SJSA1 (cell line): ENCODE measurements around the gene UBTF. TPM values are rescaled to one million over a fixed set of nuclear protein-coding genes. Genes with fewer than 3 reads are reported as not detected.

Source experiments
- DNase-seq, 2 experiments: peaks; one replicate each; pipeline ENCODE4 v3.0.0-alpha.2; 2015 to 2020; ENCODE audit warnings: low spot score in 2 of 2, low read depth in 1 of 2
- H3K27ac ChIP-seq: fragments of 250-450 bp; sonication (Bioruptor Pico); 2 replicates; pipeline ENCODE4 v1.5.1; 2020; ENCODE audit warnings: mild to moderate bottlenecking, moderate library complexity
- H3K27me3 ChIP-seq: fragments of 250-450 bp; sonication (Bioruptor Pico); replicated peaks from 2 replicates; pipeline ENCODE4 v1.5.1; 2020; ENCODE audit warnings: mild to moderate bottlenecking, moderate library complexity
- H3K36me3 ChIP-seq: fragments of 250-450 bp; sonication (Bioruptor Pico); 2 replicates; pipeline ENCODE4 v1.5.1; 2020; ENCODE audit warnings: mild to moderate bottlenecking
- H3K4me1 ChIP-seq: fragments of 250-450 bp; sonication (Bioruptor Pico); replicated peaks from 2 replicates; pipeline ENCODE4 v1.6.1; 2021; ENCODE audit warnings: mild to moderate bottlenecking
- H3K4me3 ChIP-seq: fragments of 250-450 bp; sonication (Bioruptor Pico); 2 replicates; pipeline ENCODE4 v1.5.1; 2020; ENCODE audit warnings: mild to moderate bottlenecking
- H3K9me3 ChIP-seq: fragments of 250-450 bp; sonication (Bioruptor Pico); replicated peaks from 2 replicates; pipeline ENCODE4 v1.5.1; 2020; ENCODE audit warnings: mild to moderate bottlenecking
- total RNA-seq: library from RNA; depleted of rRNA; stranded (reverse); fragments of >200 nt; shearing (Covaris generic); gene quantifications from 2 replicates; pipeline ENCODE4 v1.2.3, GENCODE V29; 2014; rRNA removed

Gene UBTF
- total RNA-seq, 1 experiment from 2014 or later = 80.0 TPM

DNA sequence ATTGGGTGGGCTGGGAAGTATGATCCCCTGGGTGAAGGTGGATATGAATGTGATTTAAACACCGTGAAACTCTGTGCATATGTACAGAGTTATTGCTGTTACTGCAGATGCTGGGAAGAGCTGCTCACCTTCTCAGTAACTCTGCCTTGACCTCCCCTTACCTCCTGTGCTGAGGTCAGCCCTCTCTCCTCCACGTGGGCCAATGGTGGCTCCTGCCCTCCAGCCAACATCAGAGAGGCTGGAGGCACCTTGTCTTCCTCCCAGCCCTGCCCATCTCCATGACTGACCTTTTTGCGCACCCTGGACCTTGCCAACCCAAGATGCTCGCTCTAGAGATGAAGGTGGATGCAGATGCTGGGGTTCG, 49.4 kb downstream of the UBTF start:
- Histone ChIP-seq H3K4me3 (no peak overlapping the region), H3K4me1 (peaks cover 17% of the 10 kb centered on the region), H3K27ac (no peak overlapping the region), H3K36me3 (peaks cover 8% of the 10 kb centered on the region; the same call in 1 of the 2 replicates), H3K9me3 (no peaks in the 10 kb centered on the region; the same call in 1 of the 2 replicates), H3K27me3 (no peaks in the 10 kb centered on the region)
- DNase-seq = no peak

DNA sequence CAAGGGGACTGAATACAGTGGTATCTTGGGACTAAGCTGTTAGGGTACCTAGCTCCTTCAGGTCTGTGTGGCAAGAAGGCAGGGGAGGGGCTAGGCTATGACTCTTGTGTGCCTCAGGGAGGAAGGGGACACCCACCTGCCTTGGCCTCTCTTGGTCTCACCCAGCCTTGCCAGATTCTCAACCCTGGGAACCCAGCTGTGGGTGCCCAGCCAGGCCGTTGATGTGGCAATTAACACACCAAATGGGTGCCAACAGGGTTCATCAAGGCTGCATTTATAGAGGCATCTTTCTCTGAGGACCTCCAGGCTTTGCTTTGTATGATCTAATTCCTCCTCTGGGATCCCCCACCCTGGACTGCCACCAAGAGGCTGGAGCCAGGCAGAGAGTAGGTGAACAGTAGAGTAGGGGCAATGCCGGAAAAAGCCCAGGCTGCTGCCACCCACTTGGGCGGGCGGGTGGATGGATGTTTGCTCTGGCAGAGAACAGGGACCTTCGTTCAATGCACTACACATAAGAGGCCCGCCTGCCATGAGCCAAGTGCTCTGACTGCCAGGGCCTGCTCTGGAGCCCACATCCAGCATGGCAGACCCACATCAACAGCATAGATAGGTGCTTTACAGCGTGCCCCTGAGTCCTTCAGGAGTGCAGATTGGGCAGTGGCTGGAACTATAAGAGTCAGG, 52.2 kb downstream of the UBTF start:
- no peaks in the 10 kb centered on the region for H3K27me3 ChIP-seq
- peaks cover 17% of the 10 kb centered on the region for H3K4me1 ChIP-seq
- peaks cover 6% of the 10 kb centered on the region; the same call in 1 of the 2 replicates for H3K36me3 ChIP-seq
- H3K27ac ChIP-seq = no peak overlapping the region
- no peak for DNase-seq
- no peaks in the 10 kb centered on the region; the same call in 1 of the 2 replicates for H3K9me3 ChIP-seq
- H3K4me3 ChIP-seq = no peak overlapping the region

DNA sequence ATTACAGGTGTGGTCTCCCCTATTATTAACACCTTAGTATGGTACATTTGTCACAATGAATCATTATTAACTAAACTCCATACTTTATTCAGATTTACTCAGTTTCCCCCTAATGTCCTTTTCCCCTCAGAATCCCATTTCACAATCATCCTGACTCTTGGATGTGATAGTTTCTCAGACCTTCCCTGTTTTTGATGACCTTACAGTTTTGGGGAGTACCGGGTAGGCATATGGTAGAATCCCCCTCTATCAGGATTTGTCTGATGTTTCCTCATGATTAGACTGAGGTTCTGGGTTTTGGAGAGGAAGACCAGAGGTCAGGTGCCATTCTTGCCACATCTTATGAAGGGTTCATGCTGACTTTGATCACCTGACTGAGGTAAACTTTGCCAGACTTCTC, 55.0 kb downstream of the UBTF start:
- no peak for DNase-seq
- Histone ChIP-seq H3K4me3 (no peak overlapping the region), H3K27ac (no peak overlapping the region), H3K9me3 (no peaks in the 10 kb centered on the region), H3K4me1 (peaks cover 8% of the 10 kb centered on the region), H3K36me3 (peaks cover 32% of the 10 kb centered on the region), H3K27me3 (no peaks in the 10 kb centered on the region)

DNA sequence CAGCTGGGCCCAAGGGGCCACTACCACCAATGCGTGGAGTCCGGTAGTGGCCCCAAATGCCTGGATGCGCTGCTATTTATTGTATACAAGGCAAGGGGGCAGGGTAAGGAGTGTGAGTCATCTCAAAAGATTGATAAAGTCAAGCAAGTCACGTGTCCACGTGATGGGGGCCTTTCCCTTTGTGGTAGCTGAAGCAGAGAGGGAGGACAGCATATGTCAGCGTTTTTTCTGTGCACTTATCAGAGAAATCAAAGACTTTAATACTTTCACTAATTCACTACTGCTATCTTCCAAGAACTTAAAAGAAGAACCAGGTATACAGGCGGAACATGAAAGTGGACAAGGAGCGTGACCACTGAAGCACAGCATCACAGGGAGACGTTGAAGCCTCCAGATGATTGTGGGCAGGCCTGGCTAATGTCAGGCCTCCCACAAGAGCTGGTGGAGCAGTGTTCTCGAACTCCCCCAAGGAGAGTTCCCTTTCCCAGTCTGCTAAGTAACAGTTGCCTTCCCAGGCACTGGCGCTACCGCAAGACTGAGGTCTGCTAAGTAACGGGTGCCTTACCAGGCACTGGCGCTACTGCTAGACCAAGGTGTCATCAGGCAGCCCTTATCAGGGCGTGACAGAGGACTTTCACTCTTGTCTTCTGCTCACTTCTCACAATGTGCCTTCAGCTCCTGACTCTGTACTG, 59.8 kb downstream of the UBTF start:
- DNase-seq = peak in 1 of 2 experiments; percentile 31
- Histone ChIP-seq H3K36me3 (peaks cover 76% of the 10 kb centered on the region), H3K27me3 (no peaks in the 10 kb centered on the region), H3K9me3 (no peaks in the 10 kb centered on the region), H3K4me3 (no peak overlapping the region), H3K27ac (no peak overlapping the region), H3K4me1 (peaks cover 7% of the 10 kb centered on the region)

DNA sequence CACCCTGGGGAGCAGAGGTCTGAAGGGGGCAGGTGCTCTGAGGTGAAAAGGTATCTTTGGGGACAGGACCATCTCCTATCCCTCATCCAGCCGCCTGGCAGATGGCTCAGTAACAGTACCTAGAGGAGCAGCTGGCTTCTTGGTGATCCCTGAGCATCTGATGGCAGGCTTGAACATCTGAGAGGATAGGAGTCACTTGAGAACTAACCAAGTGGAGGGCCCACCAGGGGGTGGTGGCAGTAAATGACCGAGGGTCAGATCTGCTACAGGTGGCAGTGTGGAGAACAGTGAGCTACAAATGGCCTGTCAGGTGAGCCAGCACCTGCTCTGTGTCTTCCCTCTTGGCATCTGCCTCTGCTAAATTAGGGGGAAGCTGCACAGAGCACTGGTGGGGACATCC, 64.0 kb downstream of the UBTF start:
- Histone ChIP-seq H3K4me3 (no peak overlapping the region), H3K27me3 (no peaks in the 10 kb centered on the region), H3K36me3 (peaks cover 93% of the 10 kb centered on the region), H3K9me3 (no peaks in the 10 kb centered on the region), H3K27ac (no peak overlapping the region), H3K4me1 (peaks cover 7% of the 10 kb centered on the region)
- DNase-seq = no peak

Other genes with a start within 250 kb of the UBTF start
- 2.8 and 3.3 TPM in 2 replicates for gene NAGS, start 215.1 kb downstream of the UBTF start, total RNA-seq
- gene TMEM101, start 204.7 kb downstream of the UBTF start, total RNA-seq = 77.4 and 78.7 TPM in 2 replicates
- gene LSM12, start 153.0 kb downstream of the UBTF start, total RNA-seq = 44.0 and 69.7 TPM in 2 replicates
- 24.4 and 36.2 TPM in 2 replicates for gene G6PC3, start 148.9 kb downstream of the UBTF start, total RNA-seq
- 143 and 298 TPM in 2 replicates for gene HDAC5, start 96.0 kb downstream of the UBTF start, total RNA-seq
- gene HROB, start 77.7 kb downstream of the UBTF start, total RNA-seq = 10.1 and 10.2 TPM in 2 replicates
- gene ASB16, start 49.0 kb downstream of the UBTF start, total RNA-seq = not detected in 2 replicates
- 22.6 and 42.6 TPM in 2 replicates for gene TMUB2, start 32.7 kb downstream of the UBTF start, total RNA-seq
- 62.6 and 67.4 TPM in 2 replicates for gene ATXN7L3, start 19.8 kb downstream of the UBTF start, total RNA-seq
- not detected in 2 replicates for gene SLC4A1, start 48.5 kb upstream of the UBTF start, total RNA-seq
- not detected in 2 replicates for gene RUNDC3A, start 88.9 kb upstream of the UBTF start, total RNA-seq
- gene SLC25A39, start 105.1 kb upstream of the UBTF start, total RNA-seq = 129 and 159 TPM in 2 replicates
- 190 and 246 TPM in 2 replicates for gene GRN, start 125.6 kb upstream of the UBTF start, total RNA-seq
- gene FAM171A2, start 144.2 kb upstream of the UBTF start, total RNA-seq = 6.9 and 8.6 TPM in 2 replicates
- gene ITGA2B, start 170.0 kb upstream of the UBTF start, total RNA-seq = 0.29 TPM in 1 of 2 replicates, not detected in the other